Activated T-cell treated with anti-CD3 and anti-CD28 coated beads, Interleukin-2, amount 50 U/mL, for 1 hour (primary cell): ENCODE measurements around the gene NOTCH1.
"Not testable (repeated sequence)": the region's sequence is repeated elsewhere in the genome, so short reads cannot be mapped to it uniquely, and the experiment has no call there.

Source experiments
- DNase-seq: peaks from one replicate; pipeline ENCODE4 v3.0.0-alpha.2; 2020

Gene NOTCH1

GRCh38 chr9:136563646-136564325 is 17.9 kb upstream of the NOTCH1 start:
- DNase-seq = no peak

- DNase-seq = no peak
These were observed 17.1 kb upstream of the NOTCH1 start for GRCh38 chr9:136562746-136563495.

DNA sequence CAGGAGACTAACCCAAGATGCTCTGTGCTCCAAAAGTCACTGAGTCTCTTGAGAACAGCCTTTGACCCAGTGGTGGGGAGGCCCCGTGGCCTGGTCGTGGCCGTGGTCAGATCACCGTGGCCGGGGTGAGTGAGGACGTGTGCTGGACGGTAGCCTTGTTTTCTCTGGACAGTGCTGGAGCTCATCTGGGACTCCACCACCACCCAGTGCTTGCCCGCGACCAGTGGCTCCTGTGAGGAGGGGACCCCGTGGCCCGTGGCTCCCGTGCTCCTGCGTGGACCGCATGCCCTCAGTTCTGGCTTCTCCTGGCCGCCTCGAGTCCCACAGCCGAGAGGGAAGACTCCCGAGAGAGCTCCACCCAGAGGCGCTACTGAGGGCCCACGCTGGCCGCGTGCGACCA is 15.9 kb upstream of the NOTCH1 start:
- no peak for DNase-seq

DNA sequence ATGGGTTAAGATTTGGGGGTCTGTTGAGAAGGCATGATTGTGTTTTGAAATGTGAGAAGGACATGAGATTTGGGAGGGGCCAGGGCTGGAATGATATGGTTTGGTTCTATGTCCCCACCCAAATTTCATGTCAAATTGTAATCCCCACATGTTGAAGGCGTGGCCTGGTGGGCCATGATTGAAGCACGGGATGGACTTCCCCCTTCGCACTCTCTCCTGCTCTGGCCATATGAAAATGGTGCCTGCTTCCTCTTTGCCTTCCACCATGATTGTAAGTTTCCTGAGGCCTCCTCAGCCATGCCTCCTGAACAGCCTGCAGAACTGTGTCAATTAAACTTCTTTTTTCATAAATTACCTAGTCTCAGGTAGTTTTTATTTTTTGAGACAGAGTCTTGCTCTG is 14.7 kb upstream of the NOTCH1 start:
- no peak for DNase-seq

- not testable (repeated sequence) for DNase-seq
These were observed 13.5 kb upstream of the NOTCH1 start for GRCh38 chr9:136559371-136559770.

DNA sequence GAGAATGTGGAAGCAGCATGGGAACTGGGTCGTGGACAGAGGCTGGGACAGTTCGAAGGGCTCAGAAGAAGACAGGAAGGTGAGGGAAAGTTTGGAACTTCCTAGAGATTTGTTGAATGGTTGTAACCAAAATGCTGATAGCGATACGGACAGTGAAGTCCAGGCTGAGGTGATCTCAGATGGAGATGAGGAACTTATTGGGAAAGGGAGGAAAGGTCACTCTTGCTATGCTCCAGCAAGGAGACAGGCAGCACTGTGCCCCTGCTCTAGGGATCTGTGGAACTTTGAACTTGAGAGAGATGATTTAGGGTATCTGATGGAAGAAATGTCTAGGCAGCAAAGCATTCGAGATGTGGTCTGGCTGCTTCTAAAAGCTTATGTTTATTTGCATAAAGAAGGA is 13.0 kb upstream of the NOTCH1 start:
- DNase-seq = not testable (repeated sequence)

DNA sequence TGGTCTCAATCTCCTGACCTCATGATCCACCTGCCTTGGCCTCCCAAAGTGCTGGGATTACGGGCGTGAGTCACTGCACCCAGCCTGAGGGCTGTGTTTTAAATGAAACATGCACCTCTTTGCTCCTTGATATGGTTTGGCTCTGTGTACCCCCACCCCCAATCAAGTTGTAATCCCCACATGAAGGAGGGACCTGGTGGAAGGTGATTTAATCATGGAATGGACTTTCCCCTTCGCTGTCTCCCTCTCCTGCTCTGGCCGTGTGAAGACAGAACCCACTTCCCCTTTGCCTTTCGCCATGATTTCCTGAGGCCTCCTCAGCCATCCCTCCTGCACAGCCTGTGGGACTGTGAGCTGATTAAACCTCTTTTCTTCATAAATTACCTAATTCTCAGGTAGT is 12.5 kb upstream of the NOTCH1 start:
- DNase-seq = no peak

DNA sequence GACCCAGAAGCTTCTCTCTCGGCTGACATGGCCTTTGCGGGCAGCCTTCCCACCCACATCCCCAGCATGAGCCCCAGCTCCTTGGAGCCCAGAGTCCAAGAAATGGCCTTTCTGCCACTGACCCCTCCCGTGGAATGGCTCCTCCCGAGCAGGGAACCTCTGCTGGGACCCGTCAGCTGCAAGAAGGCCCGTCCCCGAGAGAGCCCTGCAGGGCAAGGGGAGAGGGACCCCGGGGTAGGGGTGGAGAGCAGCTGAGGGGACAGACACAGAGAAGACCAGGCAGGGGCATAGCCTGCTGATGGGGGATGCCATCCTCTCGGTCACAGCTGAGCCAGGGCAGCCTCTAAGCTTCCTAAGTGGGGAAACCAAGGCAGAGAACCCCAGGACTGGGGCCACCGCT is 11.2 kb upstream of the NOTCH1 start:
- DNase-seq = no peak

DNA sequence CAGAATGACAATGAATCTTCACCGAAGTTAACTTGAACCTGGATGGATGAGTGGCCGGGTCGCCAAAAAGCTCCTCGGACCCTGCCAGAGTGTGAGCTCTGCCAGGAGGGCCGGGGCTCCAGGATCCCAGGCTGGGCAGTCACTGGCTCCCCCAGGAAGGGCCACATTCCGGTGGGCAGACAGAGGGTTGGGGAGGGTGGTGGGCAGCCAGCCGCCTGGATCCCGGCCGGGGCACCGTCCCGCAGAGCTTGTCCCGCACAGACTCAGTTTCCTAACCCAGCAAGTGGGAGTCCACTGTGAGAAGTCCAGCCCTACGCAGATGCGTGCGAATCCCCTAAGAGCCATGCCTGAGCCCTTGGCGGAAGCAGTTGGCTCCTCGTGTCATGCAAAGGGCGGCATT is 10.3 kb upstream of the NOTCH1 start:
- DNase-seq = no peak

- DNase-seq = no peak
These were observed 9.0 kb upstream of the NOTCH1 start for GRCh38 chr9:136554870-136555269.

- DNase-seq = no peak
These were observed 7.7 kb upstream of the NOTCH1 start for GRCh38 chr9:136553581-136553980.

- DNase-seq = no peak
These were observed 6.4 kb upstream of the NOTCH1 start for GRCh38 chr9:136552117-136552703.

- DNase-seq = no peak
These were observed 5.7 kb upstream of the NOTCH1 start for GRCh38 chr9:136551401-136552116.

GRCh38 chr9:136550439-136551289 is 4.8 kb upstream of the NOTCH1 start:
- no peak for DNase-seq

GRCh38 chr9:136549010-136549980 is 3.4 kb upstream of the NOTCH1 start:
- DNase-seq = no peak

DNA sequence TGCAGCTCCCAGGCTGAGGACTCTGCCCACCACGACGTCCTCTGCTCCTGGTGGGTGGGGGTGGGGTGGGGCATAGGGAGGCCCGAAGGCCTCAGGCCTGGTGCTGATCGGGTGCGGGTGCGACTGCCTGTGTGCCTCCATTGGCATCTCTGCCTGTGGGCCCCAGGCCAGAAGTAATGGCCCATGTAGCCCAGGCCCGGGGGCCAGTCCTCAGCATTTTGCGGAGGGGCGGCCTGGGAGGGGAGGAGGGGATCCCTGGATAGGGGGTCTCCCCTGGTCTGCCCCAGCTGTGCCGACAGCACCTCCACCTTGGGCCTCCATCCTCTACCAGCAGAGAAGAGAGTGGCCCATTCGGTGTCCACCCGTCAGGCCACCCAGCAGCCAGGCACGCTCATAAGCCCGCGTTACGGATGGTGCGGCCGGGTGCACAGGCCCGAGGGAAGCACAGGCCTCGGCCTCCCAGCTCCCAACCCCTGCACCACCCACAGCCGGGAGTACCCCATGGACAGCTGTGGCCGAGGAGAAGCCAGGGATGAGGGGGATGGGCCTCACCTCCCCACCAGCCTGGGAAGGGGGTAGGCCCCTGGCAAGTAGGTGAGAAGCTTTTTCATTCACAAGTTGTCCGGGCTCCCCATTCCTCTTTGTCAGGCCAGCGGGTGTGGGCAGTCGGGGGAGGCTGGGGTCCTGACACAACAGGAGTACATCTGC is 1.8 kb upstream of the NOTCH1 start:
- DNase-seq = no peak

DNA sequence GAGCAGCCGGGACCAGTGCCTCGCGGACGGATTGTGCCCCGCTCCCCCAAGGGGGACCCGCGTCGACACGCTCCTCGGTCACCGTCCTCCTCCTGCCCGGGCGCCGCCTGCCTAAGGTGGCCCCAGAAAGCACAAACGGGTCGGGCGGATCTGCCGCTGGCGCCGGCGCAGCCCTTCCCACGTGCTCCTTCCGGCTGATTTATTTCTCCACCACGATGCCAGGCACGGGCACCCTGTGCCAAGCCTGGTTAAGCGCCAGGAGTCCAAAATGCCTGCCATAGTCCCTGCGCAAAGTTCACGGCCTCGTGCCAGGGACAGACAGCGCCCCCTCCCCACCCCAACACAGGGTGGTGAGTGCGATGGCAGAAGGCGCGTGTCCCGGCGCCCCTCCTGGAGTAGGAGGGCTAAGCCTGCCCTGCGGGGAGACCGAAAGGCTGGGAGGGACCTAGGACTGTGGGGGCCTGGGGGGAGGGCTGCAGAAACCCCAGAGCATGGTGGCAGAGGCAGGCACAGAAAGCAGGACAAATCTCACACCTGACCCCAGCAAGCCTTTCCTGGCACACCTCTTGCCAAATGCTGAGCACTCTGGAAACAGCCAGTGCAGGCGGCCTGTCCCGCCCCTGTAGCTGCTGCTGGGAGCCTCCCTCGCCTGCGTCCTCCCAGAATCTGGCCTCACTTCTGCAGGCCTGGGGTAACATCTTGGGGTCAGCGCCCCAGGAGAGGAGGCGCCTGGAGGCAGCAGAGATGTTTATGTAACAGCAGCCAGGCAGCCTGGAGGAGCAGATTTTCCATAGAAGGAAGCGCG is 1.1 kb upstream of the NOTCH1 start:
- peak; percentile 49 for DNase-seq

DNA sequence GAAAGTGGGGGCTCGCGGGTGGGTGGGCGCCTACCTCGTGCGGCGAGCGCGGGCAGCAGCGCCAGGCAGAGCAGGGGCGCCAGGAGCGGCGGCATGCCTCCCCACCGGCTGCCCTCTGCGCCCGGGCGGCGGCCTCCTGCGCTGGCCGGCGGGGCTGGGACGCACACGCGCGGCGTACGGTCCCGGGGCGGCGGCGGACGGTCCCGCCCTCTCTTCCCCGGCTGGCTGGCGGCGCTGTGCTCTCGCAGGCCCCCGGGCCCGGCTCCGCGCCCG is 220 bp downstream of the NOTCH1 start:
- DNase-seq = no peak

DNA sequence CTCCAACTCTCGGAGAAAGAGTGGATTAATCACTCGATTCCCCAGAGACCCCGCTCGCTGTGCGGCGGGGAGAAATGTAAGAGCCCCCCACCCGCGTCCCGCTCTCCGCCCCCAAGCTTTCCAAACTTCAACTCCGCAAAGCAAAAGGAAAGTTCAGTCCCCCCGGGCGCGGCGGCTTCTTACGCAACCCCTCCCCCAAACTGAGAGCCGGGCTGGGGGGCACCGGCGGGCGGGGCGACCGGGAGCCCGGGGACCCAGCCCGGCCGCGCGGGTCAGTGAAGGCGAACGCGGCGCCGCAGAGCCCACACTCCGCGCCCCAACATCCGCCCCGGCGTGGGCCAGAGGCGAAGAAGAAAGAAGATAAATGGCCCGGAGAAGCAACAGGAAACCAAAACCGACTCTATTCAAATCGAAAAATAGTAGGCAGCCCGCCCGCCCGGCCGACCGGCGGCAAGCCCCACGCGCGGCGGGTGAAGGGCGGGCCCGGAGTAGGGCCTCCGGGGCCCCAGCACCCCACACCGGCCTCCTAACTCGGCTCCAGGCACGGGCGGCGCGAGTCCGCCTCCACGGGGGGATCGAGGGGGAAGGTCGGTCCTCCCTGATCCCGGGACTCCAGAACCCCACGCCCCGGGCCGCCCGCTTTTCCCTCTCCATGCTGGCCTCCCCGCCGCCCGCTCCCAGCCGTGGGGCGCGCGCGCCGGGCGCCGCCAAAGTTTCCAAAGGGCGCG is 720 bp downstream of the NOTCH1 start:
- peak; percentile 67 for DNase-seq
